Osteoblast (primary cell): ENCODE results near the gene TIMMDC1. TPM values are rescaled to one million over a fixed set of nuclear protein-coding genes. Genes with fewer than 3 reads are reported as not detected.

ENCODE experiments used
- DNase-seq: peaks from one replicate; pipeline ENCODE4 v3.0.0; 2011; ENCODE audit warnings: low spot score, mixed read lengths; ENCODE audit not compliant: insufficient read length; ENCODE audit errors: missing footprints
- H2AFZ ChIP-seq: 2 replicates; pipeline ENCODE4 v1.6.0; 2011; ENCODE audit warnings: mild to moderate bottlenecking, low read length
- H3K27ac ChIP-seq: 2 replicates; pipeline ENCODE4 v1.5.1; 2011; ENCODE audit warnings: mild to moderate bottlenecking, low read depth, low read length, moderate library complexity
- H3K27me3 ChIP-seq: 2 replicates; pipeline ENCODE4 v1.6.0; 2012; ENCODE audit warnings: mild to moderate bottlenecking, control low read depth, inconsistent platforms, low read length, moderate library complexity; ENCODE audit not compliant: insufficient read depth
- H3K36me3 ChIP-seq: 2 replicates; pipeline ENCODE4 v1.5.1; 2011; ENCODE audit warnings: mild to moderate bottlenecking, low read length, control low read depth, moderate library complexity; ENCODE audit not compliant: insufficient read depth
- H3K4me1 ChIP-seq: 2 replicates; pipeline ENCODE4 v1.5.1; 2011; ENCODE audit warnings: mild to moderate bottlenecking, low read length, control low read depth, moderate library complexity; ENCODE audit not compliant: insufficient read depth
- H3K4me2 ChIP-seq: 2 replicates; pipeline ENCODE4 v1.6.0; 2011; ENCODE audit warnings: mild to moderate bottlenecking, low read length; ENCODE audit not compliant: insufficient read depth
- H3K4me3 ChIP-seq: fragments of 200-600 bp; sonication (generic); 3 replicates; pipeline ENCODE4 v1.5.1; 2012; ENCODE audit warnings: mild to moderate bottlenecking, low read length, inconsistent platforms; ENCODE audit not compliant: insufficient read depth
- H3K79me2 ChIP-seq: 2 replicates; pipeline ENCODE4 v1.6.0; 2012; ENCODE audit warnings: mild to moderate bottlenecking, low read length, control low read depth, inconsistent platforms; ENCODE audit not compliant: insufficient read depth
- H3K9me3 ChIP-seq: 2 replicates; pipeline ENCODE4 v1.5.1; 2011; ENCODE audit warnings: low read depth, low read length, control low read depth
- H4K20me1 ChIP-seq: 2 replicates; pipeline ENCODE4 v1.6.0; 2012; ENCODE audit warnings: mild to moderate bottlenecking, low read length, control low read depth; ENCODE audit not compliant: insufficient read depth
- total RNA-seq: library from RNA; depleted of rRNA; stranded (reverse); fragments of >200 nt; gene quantifications from 2 replicates; pipeline ENCODE4 v1.2.3, GENCODE V29; 2012
- TF ChIP-seq, protein P1 (sequence below): IDR thresholded peaks from 2 replicates; pipeline ENCODE4 v1.5.1; 2011; ENCODE audit warnings: mild to moderate bottlenecking, low read depth, low read length, moderate library complexity; ENCODE audit errors: extremely low read depth

The TIMMDC1 gene
- total RNA-seq, 1 donor: 59.4 TPM

- H3K4me3 ChIP-seq: peak within 1 kb of the TSS; percentile 96
- peaks cover 20% of the 10 kb centered on the region for H4K20me1 ChIP-seq
- H3K4me1 ChIP-seq: peaks cover 31% of the 10 kb centered on the region
- H3K9me3 ChIP-seq: no peaks in the 10 kb centered on the region
- H2AFZ ChIP-seq: peak within 1 kb of the TSS; percentile 91
- peaks cover 35% of the 10 kb centered on the region for H3K36me3 ChIP-seq
- H3K27ac ChIP-seq: peak within 1 kb of the TSS; percentile 98
- peak within 1 kb of the TSS; percentile 84 for H3K4me2 ChIP-seq
- DNase-seq: peak; percentile 98
- H3K27me3 ChIP-seq: no peaks in the 10 kb centered on the region
- H3K79me2 ChIP-seq: peaks cover 48% of the 10 kb centered on the region
- TF ChIP-seq, protein P1, sequence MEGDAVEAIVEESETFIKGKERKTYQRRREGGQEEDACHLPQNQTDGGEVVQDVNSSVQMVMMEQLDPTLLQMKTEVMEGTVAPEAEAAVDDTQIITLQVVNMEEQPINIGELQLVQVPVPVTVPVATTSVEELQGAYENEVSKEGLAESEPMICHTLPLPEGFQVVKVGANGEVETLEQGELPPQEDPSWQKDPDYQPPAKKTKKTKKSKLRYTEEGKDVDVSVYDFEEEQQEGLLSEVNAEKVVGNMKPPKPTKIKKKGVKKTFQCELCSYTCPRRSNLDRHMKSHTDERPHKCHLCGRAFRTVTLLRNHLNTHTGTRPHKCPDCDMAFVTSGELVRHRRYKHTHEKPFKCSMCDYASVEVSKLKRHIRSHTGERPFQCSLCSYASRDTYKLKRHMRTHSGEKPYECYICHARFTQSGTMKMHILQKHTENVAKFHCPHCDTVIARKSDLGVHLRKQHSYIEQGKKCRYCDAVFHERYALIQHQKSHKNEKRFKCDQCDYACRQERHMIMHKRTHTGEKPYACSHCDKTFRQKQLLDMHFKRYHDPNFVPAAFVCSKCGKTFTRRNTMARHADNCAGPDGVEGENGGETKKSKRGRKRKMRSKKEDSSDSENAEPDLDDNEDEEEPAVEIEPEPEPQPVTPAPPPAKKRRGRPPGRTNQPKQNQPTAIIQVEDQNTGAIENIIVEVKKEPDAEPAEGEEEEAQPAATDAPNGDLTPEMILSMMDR: no peak
Measured at GRCh38 chr3:119463171-119464169, 34.9 kb upstream of the TIMMDC1 start, which contains the start of gene TMEM39A. Gene TMEM39A (minus strand): TSS chr3:119463615. CDS start chr3:119462074, 1,541 bp downstream.

DNA sequence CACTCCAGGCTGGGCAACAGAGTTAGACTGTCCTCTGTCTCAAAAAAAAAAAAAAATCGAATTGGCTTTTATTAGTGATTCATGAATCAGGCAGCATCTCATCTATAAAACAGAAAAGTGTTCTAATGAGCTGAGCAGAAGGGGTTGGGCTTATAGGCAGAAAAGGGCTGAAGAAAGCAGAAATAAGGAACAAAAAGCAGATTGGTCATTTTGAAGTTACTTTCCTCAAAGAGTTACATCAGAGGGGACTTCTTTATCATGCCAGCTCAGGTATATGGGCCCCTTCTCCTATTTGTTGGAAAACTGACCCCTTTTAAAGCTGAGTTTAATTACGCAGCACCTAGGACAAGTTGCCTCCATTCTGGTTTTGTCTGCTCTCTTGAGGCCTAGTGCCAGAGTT, 30.3 kb upstream of the TIMMDC1 start:
- peak overlapping the region; percentile 92 for H3K4me2 ChIP-seq
- peak overlapping the region; percentile 80 for H3K4me3 ChIP-seq

DNA sequence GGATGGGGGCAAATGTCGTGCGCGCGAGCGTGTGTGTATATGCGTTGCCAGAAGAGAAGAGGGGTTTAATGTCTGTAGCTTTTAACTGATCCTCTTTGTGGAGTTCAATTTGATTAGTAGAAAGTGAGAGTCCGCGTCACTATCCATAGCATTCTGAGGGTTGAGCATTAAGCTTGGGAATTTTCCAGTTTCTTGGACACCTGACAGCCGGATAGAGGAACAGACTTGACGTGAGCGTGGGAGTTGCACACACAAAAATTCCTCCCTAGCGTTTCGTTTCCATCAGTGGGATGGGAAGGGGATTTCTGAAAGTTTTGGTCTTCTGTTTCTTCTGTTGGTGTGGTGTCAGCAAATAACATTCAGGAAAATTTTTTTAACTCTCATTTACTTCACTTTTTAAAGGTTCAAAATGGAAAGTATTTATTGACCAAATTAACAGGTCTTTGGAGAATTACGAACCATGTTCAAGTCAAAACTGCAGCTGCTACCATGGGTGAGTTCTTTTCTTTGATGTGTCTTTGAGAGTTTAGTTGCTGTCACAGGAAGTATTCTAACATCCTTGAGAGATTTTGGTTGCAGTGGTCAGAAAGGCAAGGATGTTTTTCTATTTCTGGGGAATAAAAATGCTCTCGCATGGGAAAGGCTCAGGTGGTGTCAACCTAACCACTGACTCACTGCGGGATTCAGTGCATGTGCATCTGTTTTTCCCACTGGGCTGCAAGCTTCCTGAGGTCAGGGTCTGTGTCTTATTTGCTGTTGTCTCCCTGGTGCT, 28.7 kb upstream of the TIMMDC1 start:
- peak; percentile 62 for DNase-seq
- Histone ChIP-seq H3K27ac (peak overlapping the region; percentile 59), H3K27me3 (no peaks in the 10 kb centered on the region), H4K20me1 (no peaks in the 10 kb centered on the region), H3K36me3 (peaks cover 11% of the 10 kb centered on the region), H3K4me1 (peaks cover 6% of the 10 kb centered on the region), H2AFZ (peak overlapping the region; percentile 95), H3K4me3 (peak overlapping the region; percentile 80), H3K9me3 (no peaks in the 10 kb centered on the region), H3K4me2 (peak overlapping the region; percentile 92), H3K79me2 (peaks cover 4% of the 10 kb centered on the region)
- TF ChIP-seq, protein P1: no peak

More for the DNA sequence above, 30.3 kb upstream of the TIMMDC1 start:
- Histone ChIP-seq H4K20me1 (no peaks in the 10 kb centered on the region), H3K27ac (peak overlapping the region; percentile 59), H3K27me3 (no peaks in the 10 kb centered on the region), H3K36me3 (peaks cover 11% of the 10 kb centered on the region), H3K4me1 (peaks cover 11% of the 10 kb centered on the region), H2AFZ (peak overlapping the region; percentile 95), H3K9me3 (no peaks in the 10 kb centered on the region), H3K79me2 (peaks cover 8% of the 10 kb centered on the region)
- no peak for DNase-seq
- TF ChIP-seq, protein P1: no peak

DNA sequence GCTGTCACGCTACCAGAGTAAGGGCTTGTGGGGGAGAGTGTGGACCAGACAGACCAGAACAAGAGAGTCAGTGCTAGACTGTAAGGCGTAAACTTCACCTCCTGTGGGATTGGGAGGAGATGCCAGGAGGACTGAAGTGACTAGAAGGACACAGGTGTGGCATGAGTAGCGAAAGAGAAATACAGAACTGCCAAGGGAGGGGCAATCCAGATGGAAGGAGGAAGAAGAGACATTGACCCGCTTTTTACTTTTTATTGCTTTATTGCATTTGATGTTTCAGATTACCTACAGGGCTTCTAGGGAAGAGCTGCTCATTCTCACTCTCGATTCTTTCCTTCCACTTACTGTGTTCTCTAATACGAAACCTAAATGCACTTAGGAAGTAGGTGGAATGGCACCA, 27.5 kb upstream of the TIMMDC1 start:
- H3K79me2 ChIP-seq: peaks cover 4% of the 10 kb centered on the region
- H4K20me1 ChIP-seq: no peaks in the 10 kb centered on the region
- peaks cover 11% of the 10 kb centered on the region for H3K36me3 ChIP-seq
- no peak overlapping the region for H3K27ac ChIP-seq
- no peak overlapping the region for H3K4me3 ChIP-seq
- TF ChIP-seq, protein P1: no peak
- DNase-seq: no peak
- no peak overlapping the region for H2AFZ ChIP-seq
- H3K4me2 ChIP-seq: no peak overlapping the region
- peaks cover 6% of the 10 kb centered on the region for H3K4me1 ChIP-seq
- no peaks in the 10 kb centered on the region for H3K27me3 ChIP-seq
- H3K9me3 ChIP-seq: no peaks in the 10 kb centered on the region
